ENCODE data around the gene PXDN.
"Not testable (repeated sequence)": the region's sequence is repeated elsewhere in the genome, so short reads cannot be mapped to it uniquely, and the experiment has no call there.

The PXDN gene

GRCh38 chr2:1700427-1700826 lies 43.9 kb downstream of the PXDN start:
- not testable (repeated sequence) for DNase-seq

GRCh38 chr2:1698188-1698945 lies 45.9 kb downstream of the PXDN start:
- no peak for DNase-seq

GRCh38 chr2:1697601-1698000 lies 46.7 kb downstream of the PXDN start:
- no peak for DNase-seq

- DNase-seq, result no peak
Measured at GRCh38 chr2:1696472-1696871, 47.8 kb downstream of the PXDN start.

GRCh38 chr2:1694371-1695271 lies 49.7 kb downstream of the PXDN start:
- DNase-seq, result no peak

- DNase-seq, result no peak
Measured at GRCh38 chr2:1693723-1694122, 50.6 kb downstream of the PXDN start.

- no peak for DNase-seq
Measured at GRCh38 chr2:1692342-1692741, 52.0 kb downstream of the PXDN start.

GRCh38 chr2:1691366-1691765 lies 52.9 kb downstream of the PXDN start:
- no peak for DNase-seq

GRCh38 chr2:1690056-1690775 lies 54.1 kb downstream of the PXDN start:
- DNase-seq, result no peak

- DNase-seq, result no peak
Measured at GRCh38 chr2:1688859-1689258, 55.5 kb downstream of the PXDN start.

- no peak for DNase-seq
Measured at GRCh38 chr2:1688161-1688560, 56.2 kb downstream of the PXDN start.

- no peak for DNase-seq
Measured at GRCh38 chr2:1687254-1687653, 57.1 kb downstream of the PXDN start.

- no peak for DNase-seq
Measured at GRCh38 chr2:1686784-1687105, 57.6 kb downstream of the PXDN start.

GRCh38 chr2:1685957-1686783 lies 58.1 kb downstream of the PXDN start:
- DNase-seq, result no peak

GRCh38 chr2:1685078-1685956 lies 59.0 kb downstream of the PXDN start:
- DNase-seq, result no peak

- no peak for DNase-seq
Measured at GRCh38 chr2:1683297-1683696, 61.0 kb downstream of the PXDN start.

- DNase-seq, result no peak
Measured at GRCh38 chr2:1682181-1682440, 62.2 kb downstream of the PXDN start.

GRCh38 chr2:1681323-1682180 lies 62.8 kb downstream of the PXDN start:
- no peak for DNase-seq

GRCh38 chr2:1681017-1681318 lies 63.3 kb downstream of the PXDN start:
- DNase-seq, result no peak

GRCh38 chr2:1680222-1681016 lies 63.9 kb downstream of the PXDN start:
- no peak for DNase-seq
